ENCODE data around the gene ALDH1A2. TPM values are rescaled to one million over a fixed set of nuclear protein-coding genes. Genes with fewer than 3 reads are reported as not detected.
"Not testable (repeated sequence)": the region's sequence is repeated elsewhere in the genome, so short reads cannot be mapped to it uniquely, and the experiment has no call there.

Gene ALDH1A2
- polyA plus RNA-seq, 3 donors: 0.41 to 5.1 (median 3.4) TPM

DNA sequence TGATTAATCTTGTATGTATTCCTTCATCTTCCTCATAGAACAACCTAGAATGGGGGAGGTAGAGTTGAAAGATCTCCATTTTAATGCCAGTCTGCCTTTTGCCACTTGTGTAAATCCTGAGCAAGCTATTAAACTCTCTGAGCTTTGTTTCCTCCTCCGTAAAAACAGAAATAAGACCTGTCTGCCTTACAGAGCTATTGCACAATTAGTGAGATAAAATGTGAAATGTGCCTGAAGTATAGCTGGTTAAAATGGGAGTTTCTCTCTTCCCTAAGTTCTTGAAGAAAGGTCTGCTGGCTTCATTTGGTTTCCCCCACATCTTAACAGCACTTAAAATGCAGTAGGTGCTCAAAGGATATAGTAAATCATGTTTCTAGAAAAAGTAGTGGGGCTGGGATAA lies 19.0 kb downstream of the ALDH1A2 start:
- H3K9me3 Mint-ChIP-seq: peaks cover 0 to 3% (median 2%) of the 10 kb centered on the region in 7 donors
- no CpG with 5 or more reads among the region's 1 CpG for WGBS (ENCODE audit: insufficient coverage)
- Histone ChIP-seq H3K36me3 (replicated peaks in 1 of 2; ENCODE audit: control insufficient read depth in 1 of 2, insufficient read depth in 2 of 2, low read length in 2 of 2) (no peaks in the 10 kb centered on the region), H3K27me3 (ENCODE audit: control insufficient read depth in 2 of 2, insufficient read depth in 2 of 2, low read length in 2 of 2) (no peaks in the 10 kb centered on the region), H3K4me1 (ENCODE audit: control insufficient read depth in 1 of 2, insufficient read depth in 2 of 2, low read length in 2 of 2) (peaks cover 0 to 4% of the 10 kb centered on the region in 2 donors), H3K9me3 (replicated peaks in 1 of 2; ENCODE audit: control insufficient read depth in 1 of 2, insufficient read depth in 1 of 2, low read length in 2 of 2) (no peaks in the 10 kb centered on the region), H3K4me3 (replicated peaks in 1 of 3; ENCODE audit: low read depth in 2 of 3, low read length in 3 of 3) (no peak overlapping the region), H3K27ac (ENCODE audit: low read depth in 1 of 2, low read length in 2 of 2) (no peak overlapping the region), H2AFZ (ENCODE audit: insufficient read depth, low read depth, low read length, poor library complexity, severe bottlenecking) (no peak overlapping the region), H3K9ac (ENCODE audit: insufficient read depth, low read length, poor library complexity, severe bottlenecking) (no peak overlapping the region), H3K4me2 (replicated peaks; ENCODE audit: extremely low read depth, low read length, poor library complexity, severe bottlenecking) (no peak overlapping the region), H3K79me2 (ENCODE audit: insufficient read depth, low read length) (no peaks in the 10 kb centered on the region), H4K20me1 (ENCODE audit: insufficient read depth, low read length) (no peaks in the 10 kb centered on the region)
- peaks cover 2 to 4% (median 2%) of the 10 kb centered on the region in 3 donors for H3K27me3 Mint-ChIP-seq (ENCODE audit: low read depth in 3 of 3)
- peaks cover 19% of the 10 kb centered on the region for H3K4me1 Mint-ChIP-seq
- H3K4me3 Mint-ChIP-seq: no peak overlapping the region
- TF ChIP-seq, protein P1, sequence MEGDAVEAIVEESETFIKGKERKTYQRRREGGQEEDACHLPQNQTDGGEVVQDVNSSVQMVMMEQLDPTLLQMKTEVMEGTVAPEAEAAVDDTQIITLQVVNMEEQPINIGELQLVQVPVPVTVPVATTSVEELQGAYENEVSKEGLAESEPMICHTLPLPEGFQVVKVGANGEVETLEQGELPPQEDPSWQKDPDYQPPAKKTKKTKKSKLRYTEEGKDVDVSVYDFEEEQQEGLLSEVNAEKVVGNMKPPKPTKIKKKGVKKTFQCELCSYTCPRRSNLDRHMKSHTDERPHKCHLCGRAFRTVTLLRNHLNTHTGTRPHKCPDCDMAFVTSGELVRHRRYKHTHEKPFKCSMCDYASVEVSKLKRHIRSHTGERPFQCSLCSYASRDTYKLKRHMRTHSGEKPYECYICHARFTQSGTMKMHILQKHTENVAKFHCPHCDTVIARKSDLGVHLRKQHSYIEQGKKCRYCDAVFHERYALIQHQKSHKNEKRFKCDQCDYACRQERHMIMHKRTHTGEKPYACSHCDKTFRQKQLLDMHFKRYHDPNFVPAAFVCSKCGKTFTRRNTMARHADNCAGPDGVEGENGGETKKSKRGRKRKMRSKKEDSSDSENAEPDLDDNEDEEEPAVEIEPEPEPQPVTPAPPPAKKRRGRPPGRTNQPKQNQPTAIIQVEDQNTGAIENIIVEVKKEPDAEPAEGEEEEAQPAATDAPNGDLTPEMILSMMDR (IDR thresholded peaks at IDR 0.05): no peak
- peak overlapping the region in 1 of 7 donors; percentile 31 for H3K27ac Mint-ChIP-seq
- no peaks in the 10 kb centered on the region for H3K36me3 Mint-ChIP-seq
- no peak for DNase-seq
- intact Hi-C loops (cut with micrococcal nuclease): no loop called here

DNA sequence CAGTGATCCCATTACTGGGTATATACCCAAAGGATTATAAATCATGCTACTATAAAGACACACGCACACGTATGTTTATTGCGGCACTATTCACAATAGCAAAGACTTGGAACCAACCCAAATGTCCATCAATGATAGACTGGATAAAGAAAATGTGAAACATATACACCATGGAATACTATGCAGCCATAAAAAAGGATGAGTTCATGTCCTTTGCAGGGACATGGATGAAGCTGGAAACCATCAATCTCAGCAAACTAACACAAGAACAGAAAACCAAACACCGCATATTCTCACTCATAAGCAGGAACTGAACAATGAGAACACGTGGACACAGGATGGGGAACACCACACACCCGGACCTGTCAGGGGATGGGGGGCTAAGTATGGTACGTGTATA lies 20.1 kb downstream of the ALDH1A2 start:
- H3K27me3 Mint-ChIP-seq (ENCODE audit: low read depth in 3 of 3); H3K9me3 Mint-ChIP-seq; H3K27me3 ChIP-seq (ENCODE audit: control insufficient read depth in 2 of 2, insufficient read depth in 2 of 2, low read length in 2 of 2); H3K27ac Mint-ChIP-seq; H3K36me3 Mint-ChIP-seq; H3K79me2 ChIP-seq (ENCODE audit: insufficient read depth, low read length); H3K4me3 Mint-ChIP-seq; H3K4me2 ChIP-seq (replicated peaks; ENCODE audit: extremely low read depth, low read length, poor library complexity, severe bottlenecking); H3K27ac ChIP-seq (ENCODE audit: low read depth in 1 of 2, low read length in 2 of 2); H3K9ac ChIP-seq (ENCODE audit: insufficient read depth, low read length, poor library complexity, severe bottlenecking); H2AFZ ChIP-seq (ENCODE audit: insufficient read depth, low read depth, low read length, poor library complexity, severe bottlenecking); intact Hi-C loops (cut with micrococcal nuclease); DNase-seq; H3K4me1 ChIP-seq (ENCODE audit: control insufficient read depth in 1 of 2, insufficient read depth in 2 of 2, low read length in 2 of 2); H3K9me3 ChIP-seq (replicated peaks in 1 of 2; ENCODE audit: control insufficient read depth in 1 of 2, insufficient read depth in 1 of 2, low read length in 2 of 2); H3K36me3 ChIP-seq (replicated peaks in 1 of 2; ENCODE audit: control insufficient read depth in 1 of 2, insufficient read depth in 2 of 2, low read length in 2 of 2); H4K20me1 ChIP-seq (ENCODE audit: insufficient read depth, low read length); H3K4me3 ChIP-seq (replicated peaks in 1 of 3; ENCODE audit: low read depth in 2 of 3, low read length in 3 of 3): not testable (repeated sequence)
- no CpG with 5 or more reads among the region's 7 CpGs for WGBS (ENCODE audit: insufficient coverage)
- peaks cover 19% of the 10 kb centered on the region for H3K4me1 Mint-ChIP-seq

Measured in CD14-positive monocyte (primary cell).